Measurements from ENCODE around the gene SLC22A14.

DNA sequence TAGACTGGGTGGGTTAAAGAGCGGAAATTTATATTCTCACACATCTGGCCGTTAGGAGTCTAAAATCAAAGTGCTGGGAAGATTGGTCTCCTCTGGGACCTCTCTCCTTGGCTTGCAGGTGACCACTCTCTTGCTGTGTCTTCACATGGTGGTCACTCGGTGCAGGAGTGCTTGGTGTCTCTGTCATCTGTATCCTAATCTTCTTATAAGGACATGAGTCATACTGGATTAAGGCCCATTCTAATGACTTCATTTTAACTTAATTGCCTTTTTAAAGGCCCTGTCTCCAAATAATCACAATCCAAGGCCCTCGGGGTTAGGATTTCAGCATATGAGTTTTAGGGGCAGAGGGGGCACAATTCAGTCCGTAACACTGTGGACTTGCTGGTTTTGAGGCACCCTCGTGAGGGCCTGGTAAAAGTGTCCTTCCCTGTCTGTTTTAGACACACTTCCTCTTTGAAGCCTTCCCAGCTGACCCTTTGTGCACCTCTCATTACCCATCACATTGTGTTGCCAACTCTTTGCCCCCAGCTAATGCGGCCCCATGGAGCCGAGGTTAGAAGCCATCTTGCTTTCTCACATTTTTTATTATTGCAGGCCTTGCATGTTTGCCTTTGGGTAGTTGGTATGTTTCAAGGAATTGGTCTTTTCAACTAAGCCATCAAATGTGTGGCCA lies 67.7 kb downstream of the SLC22A14 start:
- TF ChIP-seq, protein P1, sequence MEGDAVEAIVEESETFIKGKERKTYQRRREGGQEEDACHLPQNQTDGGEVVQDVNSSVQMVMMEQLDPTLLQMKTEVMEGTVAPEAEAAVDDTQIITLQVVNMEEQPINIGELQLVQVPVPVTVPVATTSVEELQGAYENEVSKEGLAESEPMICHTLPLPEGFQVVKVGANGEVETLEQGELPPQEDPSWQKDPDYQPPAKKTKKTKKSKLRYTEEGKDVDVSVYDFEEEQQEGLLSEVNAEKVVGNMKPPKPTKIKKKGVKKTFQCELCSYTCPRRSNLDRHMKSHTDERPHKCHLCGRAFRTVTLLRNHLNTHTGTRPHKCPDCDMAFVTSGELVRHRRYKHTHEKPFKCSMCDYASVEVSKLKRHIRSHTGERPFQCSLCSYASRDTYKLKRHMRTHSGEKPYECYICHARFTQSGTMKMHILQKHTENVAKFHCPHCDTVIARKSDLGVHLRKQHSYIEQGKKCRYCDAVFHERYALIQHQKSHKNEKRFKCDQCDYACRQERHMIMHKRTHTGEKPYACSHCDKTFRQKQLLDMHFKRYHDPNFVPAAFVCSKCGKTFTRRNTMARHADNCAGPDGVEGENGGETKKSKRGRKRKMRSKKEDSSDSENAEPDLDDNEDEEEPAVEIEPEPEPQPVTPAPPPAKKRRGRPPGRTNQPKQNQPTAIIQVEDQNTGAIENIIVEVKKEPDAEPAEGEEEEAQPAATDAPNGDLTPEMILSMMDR (IDR thresholded peaks at IDR 0.05; ENCODE audit: low read depth, low read length), result no peak
- TF ChIP-seq POLR2A (IDR thresholded peaks at IDR 0.05; ENCODE audit: extremely low read depth, insufficient read length) (no peak), MAX (IDR thresholded peaks at IDR 0.05; ENCODE audit: low read depth, low read length) (no peak)
